HG03103 (cell line): ENCODE data around the gene HMGXB3.
"Not testable (repeated sequence)": the region's sequence is repeated elsewhere in the genome, so short reads cannot be mapped to it uniquely, and the experiment has no call there.

Source experiments
- ATAC-seq: cut with Tn5 transposase; IDR thresholded peaks from one replicate; pipeline ENCODE4 v1.9.1; 2021; ENCODE audit warnings: low read depth; ENCODE audit not compliant: unreplicated experiment

Gene HMGXB3

GRCh38 chr5:150081541-150082283 lies 81.2 kb downstream of the HMGXB3 start:
- ATAC-seq = peak; percentile 93

GRCh38 chr5:150082374-150082773 lies 81.8 kb downstream of the HMGXB3 start:
- no peak for ATAC-seq

DNA sequence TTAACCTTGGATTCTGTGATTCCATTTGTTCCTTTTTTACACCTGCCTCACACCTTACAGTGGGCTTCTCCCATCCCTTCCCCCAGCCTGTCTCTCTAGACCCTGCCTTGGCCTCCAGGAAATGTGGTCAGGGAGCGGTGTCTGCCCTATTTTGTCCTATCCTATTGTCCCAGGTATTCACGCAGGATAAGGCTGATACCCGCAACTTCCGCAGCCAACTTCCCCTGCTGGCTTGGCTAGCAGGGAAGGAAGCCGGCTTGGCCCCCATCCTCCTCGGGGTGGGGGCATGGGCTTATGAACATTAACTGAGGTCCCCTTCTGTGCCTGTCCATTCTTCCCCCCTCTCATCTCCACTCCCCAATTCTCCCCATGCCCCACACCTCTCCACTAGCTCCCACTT lies 82.3 kb downstream of the HMGXB3 start:
- ATAC-seq = no peak

DNA sequence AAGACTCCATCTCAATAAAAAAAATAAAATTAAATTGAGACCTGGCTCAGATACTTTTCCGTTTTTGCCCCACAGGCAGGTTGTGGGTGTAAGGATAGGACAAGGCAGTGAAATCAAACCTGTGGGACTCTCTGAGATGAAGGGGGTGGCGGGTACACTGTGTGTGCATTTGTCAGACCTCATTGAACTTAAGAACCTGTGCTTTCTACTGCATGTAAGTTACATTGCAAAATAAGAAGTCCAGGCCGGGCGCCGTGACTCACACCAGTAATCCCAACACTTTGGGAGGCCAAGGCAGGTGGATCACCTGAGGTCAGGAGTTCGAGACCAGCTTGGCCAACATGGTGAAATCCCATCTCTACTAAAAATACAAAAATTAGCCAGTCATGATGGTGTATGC lies 84.2 kb downstream of the HMGXB3 start:
- not testable (repeated sequence) for ATAC-seq

DNA sequence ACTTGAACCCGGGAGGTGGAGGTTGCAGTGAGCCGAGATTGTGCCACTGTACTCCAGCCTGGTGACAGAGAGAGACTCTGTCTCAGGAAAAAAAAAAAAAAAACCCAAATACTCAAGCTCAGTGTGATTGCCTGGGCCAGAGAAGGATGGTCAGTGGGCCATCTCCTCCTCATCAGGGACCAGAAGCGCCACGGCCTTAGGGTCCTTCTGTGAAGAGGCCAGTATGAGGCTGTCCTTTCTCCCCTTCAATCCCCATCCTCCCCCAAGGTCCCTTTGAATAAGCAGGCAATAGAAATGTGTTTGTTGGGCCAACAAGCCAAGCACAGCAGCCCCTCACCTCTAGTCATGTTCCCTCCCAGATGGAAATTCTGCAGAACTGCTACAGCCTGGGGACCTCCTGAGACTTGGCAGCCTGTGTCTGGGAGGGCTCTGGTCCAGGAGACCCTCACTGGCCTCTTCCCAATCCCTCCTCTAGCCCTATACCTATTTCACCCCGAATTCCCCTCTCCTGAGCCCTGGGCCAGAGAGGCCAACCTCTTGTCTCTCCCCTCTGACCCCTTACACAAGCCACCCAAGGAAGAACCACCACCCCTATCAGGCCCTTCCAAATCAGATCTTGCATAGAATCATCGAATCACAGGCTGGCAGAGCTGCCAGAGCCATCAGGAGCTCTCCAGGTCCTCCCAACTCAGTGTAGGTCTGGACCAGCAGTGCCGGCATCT lies 84.8 kb downstream of the HMGXB3 start:
- no peak for ATAC-seq

GRCh38 chr5:150085950-150086715 lies 85.6 kb downstream of the HMGXB3 start, which contains the start of gene CSF1R:
CSF1R (minus strand) TSS chr5:150086554; CDS start chr5:150086427, 127 bp downstream.
- no peak for ATAC-seq

- peak; percentile 78 for ATAC-seq
These were observed 91.7 kb downstream of the HMGXB3 start for GRCh38 chr5:150092159-150092787.

GRCh38 chr5:150097152-150097551 lies 96.6 kb downstream of the HMGXB3 start:
- no peak for ATAC-seq

DNA sequence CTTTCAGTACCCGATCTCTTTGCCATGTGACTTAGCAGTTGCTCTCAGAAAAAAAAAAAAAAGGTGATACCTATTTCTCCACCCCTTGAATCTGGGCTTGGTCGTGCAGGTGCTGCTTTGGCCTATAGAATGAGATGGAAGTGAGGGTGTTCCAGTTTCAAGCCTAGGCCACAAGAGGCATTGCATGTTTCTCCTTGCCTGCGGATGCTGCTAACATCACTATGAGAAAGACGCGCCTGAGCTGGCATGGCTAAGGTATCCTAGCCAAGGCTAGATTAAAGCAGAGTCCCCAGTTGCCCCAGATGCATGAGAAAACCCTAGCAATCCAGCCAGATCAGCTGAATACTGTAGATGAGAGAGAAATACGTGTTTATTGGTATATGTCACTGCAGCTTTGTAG lies 100.5 kb downstream of the HMGXB3 start:
- no peak for ATAC-seq
